ENCODE measurements around the gene PIEZO2. TPM values are rescaled to one million over a fixed set of nuclear protein-coding genes. Genes with fewer than 3 reads are reported as not detected.

Gene PIEZO2
- total RNA-seq, 1 experiment from 2014 or later = not detected

GRCh38 chr18:10973567-10974203, 175.7 kb downstream of the PIEZO2 start:
- no peak overlapping the region for H3K9ac ChIP-seq (ENCODE audit: low read length)
- no peaks in the 10 kb centered on the region for H3K79me2 ChIP-seq (ENCODE audit: low read length)
- no peak overlapping the region for H2AFZ ChIP-seq (ENCODE audit: low read length)
- no peaks in the 10 kb centered on the region for H3K9me3 ChIP-seq (ENCODE audit: low read length)
- H4K20me1 ChIP-seq (ENCODE audit: insufficient read depth, low read depth, low read length) = no peaks in the 10 kb centered on the region
- H3K4me3 ChIP-seq (ENCODE audit: low read length) = no peak overlapping the region
- no peaks in the 10 kb centered on the region for H3K36me3 ChIP-seq (ENCODE audit: insufficient read depth, low read length)
- no peaks in the 10 kb centered on the region for H3K27me3 ChIP-seq (ENCODE audit: low read length)
- H3K4me1 ChIP-seq (ENCODE audit: low read length) = no peaks in the 10 kb centered on the region
- DNase-seq = no peak
- H3K27ac ChIP-seq (ENCODE audit: low read length) = no peak overlapping the region
- no peak overlapping the region for H3K4me2 ChIP-seq (ENCODE audit: low read depth, low read length, poor library complexity, severe bottlenecking)
- H3K9me2 ChIP-seq (replicated peaks; ENCODE audit: insufficient read depth, low read length) = no peaks in the 10 kb centered on the region

GRCh38 chr18:10971717-10972116, 177.7 kb downstream of the PIEZO2 start:
- Histone ChIP-seq H3K27me3 (ENCODE audit: low read length) (no peaks in the 10 kb centered on the region), H3K79me2 (ENCODE audit: low read length) (no peaks in the 10 kb centered on the region), H3K4me3 (ENCODE audit: low read length) (no peak overlapping the region), H3K4me1 (ENCODE audit: low read length) (no peaks in the 10 kb centered on the region), H4K20me1 (ENCODE audit: insufficient read depth, low read depth, low read length) (no peaks in the 10 kb centered on the region), H3K4me2 (ENCODE audit: low read depth, low read length, poor library complexity, severe bottlenecking) (no peak overlapping the region), H3K36me3 (ENCODE audit: insufficient read depth, low read length) (no peaks in the 10 kb centered on the region), H2AFZ (ENCODE audit: low read length) (no peak overlapping the region), H3K9ac (ENCODE audit: low read length) (no peak overlapping the region), H3K9me2 (replicated peaks; ENCODE audit: insufficient read depth, low read length) (no peaks in the 10 kb centered on the region), H3K27ac (ENCODE audit: low read length) (no peak overlapping the region), H3K9me3 (ENCODE audit: low read length) (no peaks in the 10 kb centered on the region)
- no peak for DNase-seq

GRCh38 chr18:10965119-10965518, 184.2 kb downstream of the PIEZO2 start:
- no peaks in the 10 kb centered on the region for H3K27me3 ChIP-seq (ENCODE audit: low read length)
- no peak overlapping the region for H3K27ac ChIP-seq (ENCODE audit: low read length)
- no peaks in the 10 kb centered on the region for H4K20me1 ChIP-seq (ENCODE audit: insufficient read depth, low read depth, low read length)
- H2AFZ ChIP-seq (ENCODE audit: low read length) = no peak overlapping the region
- no peaks in the 10 kb centered on the region for H3K4me1 ChIP-seq (ENCODE audit: low read length)
- no peak overlapping the region for H3K4me2 ChIP-seq (ENCODE audit: low read depth, low read length, poor library complexity, severe bottlenecking)
- no peak overlapping the region for H3K9ac ChIP-seq (ENCODE audit: low read length)
- no peaks in the 10 kb centered on the region for H3K9me2 ChIP-seq (replicated peaks; ENCODE audit: insufficient read depth, low read length)
- H3K36me3 ChIP-seq (ENCODE audit: insufficient read depth, low read length) = no peaks in the 10 kb centered on the region
- no peaks in the 10 kb centered on the region for H3K9me3 ChIP-seq (ENCODE audit: low read length)
- H3K79me2 ChIP-seq (ENCODE audit: low read length) = no peaks in the 10 kb centered on the region
- no peak for DNase-seq
- H3K4me3 ChIP-seq (ENCODE audit: low read length) = no peak overlapping the region

GRCh38 chr18:10953672-10954071, 195.7 kb downstream of the PIEZO2 start:
- Histone ChIP-seq H3K27me3 (ENCODE audit: low read length) (no peaks in the 10 kb centered on the region), H4K20me1 (ENCODE audit: insufficient read depth, low read depth, low read length) (no peaks in the 10 kb centered on the region), H3K36me3 (ENCODE audit: insufficient read depth, low read length) (no peaks in the 10 kb centered on the region), H3K9me2 (replicated peaks; ENCODE audit: insufficient read depth, low read length) (no peaks in the 10 kb centered on the region), H3K9ac (ENCODE audit: low read length) (no peak overlapping the region), H3K27ac (ENCODE audit: low read length) (no peak overlapping the region), H3K79me2 (ENCODE audit: low read length) (no peaks in the 10 kb centered on the region), H3K4me2 (ENCODE audit: low read depth, low read length, poor library complexity, severe bottlenecking) (no peak overlapping the region), H3K4me3 (ENCODE audit: low read length) (no peak overlapping the region), H3K4me1 (ENCODE audit: low read length) (no peaks in the 10 kb centered on the region), H2AFZ (ENCODE audit: low read length) (no peak overlapping the region), H3K9me3 (ENCODE audit: low read length) (no peaks in the 10 kb centered on the region)
- no peak for DNase-seq

- Histone ChIP-seq H3K79me2 (ENCODE audit: low read length) (no peaks in the 10 kb centered on the region), H3K4me2 (ENCODE audit: low read depth, low read length, poor library complexity, severe bottlenecking) (no peak overlapping the region), H4K20me1 (ENCODE audit: insufficient read depth, low read depth, low read length) (no peaks in the 10 kb centered on the region), H3K27me3 (ENCODE audit: low read length) (no peaks in the 10 kb centered on the region), H3K9me2 (replicated peaks; ENCODE audit: insufficient read depth, low read length) (no peaks in the 10 kb centered on the region), H3K9ac (ENCODE audit: low read length) (no peak overlapping the region), H3K27ac (ENCODE audit: low read length) (no peak overlapping the region), H2AFZ (ENCODE audit: low read length) (no peak overlapping the region), H3K9me3 (ENCODE audit: low read length) (no peaks in the 10 kb centered on the region), H3K36me3 (ENCODE audit: insufficient read depth, low read length) (no peaks in the 10 kb centered on the region), H3K4me3 (ENCODE audit: low read length) (no peak overlapping the region), H3K4me1 (ENCODE audit: low read length) (no peaks in the 10 kb centered on the region)
- no peak for DNase-seq
Measured at GRCh38 chr18:10951631-10952544, 197.5 kb downstream of the PIEZO2 start.

GRCh38 chr18:10950876-10951630, 198.3 kb downstream of the PIEZO2 start:
- no peaks in the 10 kb centered on the region for H3K36me3 ChIP-seq (ENCODE audit: insufficient read depth, low read length)
- H3K4me3 ChIP-seq (ENCODE audit: low read length) = no peak overlapping the region
- H3K27ac ChIP-seq (ENCODE audit: low read length) = no peak overlapping the region
- no peak for DNase-seq
- H3K79me2 ChIP-seq (ENCODE audit: low read length) = no peaks in the 10 kb centered on the region
- H3K9ac ChIP-seq (ENCODE audit: low read length) = no peak overlapping the region
- H3K4me2 ChIP-seq (ENCODE audit: low read depth, low read length, poor library complexity, severe bottlenecking) = no peak overlapping the region
- H2AFZ ChIP-seq (ENCODE audit: low read length) = no peak overlapping the region
- H3K9me3 ChIP-seq (ENCODE audit: low read length) = peaks cover 6% of the 10 kb centered on the region
- H4K20me1 ChIP-seq (ENCODE audit: insufficient read depth, low read depth, low read length) = no peaks in the 10 kb centered on the region
- H3K27me3 ChIP-seq (ENCODE audit: low read length) = peaks cover 2% of the 10 kb centered on the region; the same call in 1 of the 2 replicates
- no peaks in the 10 kb centered on the region for H3K9me2 ChIP-seq (replicated peaks; ENCODE audit: insufficient read depth, low read length)
- no peaks in the 10 kb centered on the region for H3K4me1 ChIP-seq (ENCODE audit: low read length)

GRCh38 chr18:10950080-10950875, 199.1 kb downstream of the PIEZO2 start:
- peaks cover 2% of the 10 kb centered on the region; the same call in 1 of the 2 replicates for H3K27me3 ChIP-seq (ENCODE audit: low read length)
- H3K79me2 ChIP-seq (ENCODE audit: low read length) = no peaks in the 10 kb centered on the region
- no peak overlapping the region for H3K9ac ChIP-seq (ENCODE audit: low read length)
- no peaks in the 10 kb centered on the region for H4K20me1 ChIP-seq (ENCODE audit: insufficient read depth, low read depth, low read length)
- no peak overlapping the region for H3K4me3 ChIP-seq (ENCODE audit: low read length)
- no peak overlapping the region for H3K27ac ChIP-seq (ENCODE audit: low read length)
- no peaks in the 10 kb centered on the region for H3K4me1 ChIP-seq (ENCODE audit: low read length)
- H3K4me2 ChIP-seq (ENCODE audit: low read depth, low read length, poor library complexity, severe bottlenecking) = no peak overlapping the region
- no peak overlapping the region for H2AFZ ChIP-seq (ENCODE audit: low read length)
- H3K9me2 ChIP-seq (replicated peaks; ENCODE audit: insufficient read depth, low read length) = no peaks in the 10 kb centered on the region
- no peaks in the 10 kb centered on the region for H3K36me3 ChIP-seq (ENCODE audit: insufficient read depth, low read length)
- DNase-seq = no peak
- H3K9me3 ChIP-seq (ENCODE audit: low read length) = peaks cover 12% of the 10 kb centered on the region
